SK-N-SH treated with all-trans-retinoic acid at 6 μM for 48 hours (cell line): ENCODE results near the gene SRD5A3.

Experiments used
- BACH2 ChIP-seq: fragments of 250-450 bp; sonication (Bioruptor Pico); IDR thresholded peaks from 2 replicates; pipeline ENCODE4 v1.9.0; 2021; ENCODE audit warnings: mild to moderate bottlenecking, borderline replicate concordance
- CSDC2 ChIP-seq: fragments of 250-450 bp; sonication (Bioruptor Pico); IDR thresholded peaks from 2 replicates; pipeline ENCODE4 v1.5.0; 2020; ENCODE audit warnings: mild to moderate bottlenecking, moderate library complexity
- OSR1 ChIP-seq: fragments of 250-450 bp; sonication (Bioruptor Pico); IDR thresholded peaks from 2 replicates; pipeline ENCODE4 v1.8.0; 2022; ENCODE audit warnings: moderate library complexity, mild to moderate bottlenecking, inconsistent platforms
- RARB ChIP-seq: fragments of 250-450 bp; sonication (Bioruptor Pico); IDR thresholded peaks from 2 replicates; pipeline ENCODE4 v1.8.0; 2021; ENCODE audit warnings: mild to moderate bottlenecking, moderate library complexity
- SNAI2 ChIP-seq: fragments of 250-450 bp; sonication (Bioruptor Pico); IDR thresholded peaks from 2 replicates; pipeline ENCODE4 v1.5.0; 2020; ENCODE audit warnings: mild to moderate bottlenecking, moderate library complexity
- TOX ChIP-seq: fragments of 250-450 bp; sonication (Bioruptor Pico); IDR thresholded peaks from 2 replicates; pipeline ENCODE4 v1.8.0; 2021; ENCODE audit warnings: mild to moderate bottlenecking, moderate library complexity, borderline replicate concordance
- ZC3H10 ChIP-seq: fragments of 250-450 bp; sonication (Bioruptor Pico); IDR thresholded peaks from 2 replicates; pipeline ENCODE4 v1.5.1; 2021; ENCODE audit warnings: mild to moderate bottlenecking, moderate library complexity
- ZFP30 ChIP-seq: fragments of 450-650 bp; formaldehyde crosslinking; IDR thresholded peaks from 2 replicates; pipeline ENCODE4 v1.5.0; 2022; ENCODE audit warnings: mild to moderate bottlenecking, moderate library complexity
- ZNF565 ChIP-seq: fragments of 450-650 bp; formaldehyde crosslinking; conservative IDR thresholded peaks from 2 replicates; pipeline ENCODE4 v1.5.0; 2020; ENCODE audit warnings: low read depth, mild to moderate bottlenecking, moderate library complexity
- ZNF70 ChIP-seq: fragments of 450-650 bp; formaldehyde crosslinking; IDR thresholded peaks from 2 replicates; pipeline ENCODE4 v1.5.0; 2020; ENCODE audit warnings: mild to moderate bottlenecking, moderate library complexity
- TF ChIP-seq, protein P1 (sequence below): fragments of 250-450 bp; sonication (Bioruptor Pico); IDR thresholded peaks from 2 replicates; pipeline ENCODE4 v1.5.1; 2021; ENCODE audit warnings: mild to moderate bottlenecking, moderate library complexity
- TF ChIP-seq, protein P2 (sequence below): fragments of 250-450 bp; sonication (Bioruptor Pico); IDR thresholded peaks from 2 replicates; pipeline ENCODE4 v1.5.0; 2020; ENCODE audit warnings: mild to moderate bottlenecking, moderate library complexity

DNA sequence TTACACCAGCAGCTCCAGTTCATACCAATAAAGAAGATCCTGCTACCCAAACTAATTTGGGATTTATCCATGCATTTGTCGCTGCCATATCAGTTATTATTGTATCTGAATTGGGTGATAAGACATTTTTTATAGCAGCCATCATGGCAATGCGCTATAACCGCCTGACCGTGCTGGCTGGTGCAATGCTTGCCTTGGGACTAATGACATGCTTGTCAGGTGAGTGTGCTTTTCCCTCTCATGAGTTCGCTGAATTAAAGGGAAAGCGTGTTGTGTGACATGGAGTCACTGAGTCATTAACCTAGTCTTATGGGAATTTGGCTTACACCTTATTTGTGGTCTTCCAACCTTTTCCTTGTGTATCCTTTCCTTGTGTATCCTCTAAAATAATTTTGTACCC, 65.6 kb downstream of the SRD5A3 start:
- TF ChIP-seq CSDC2 (CRISPR knock-in tag) = no peak
- TF ChIP-seq ZNF70 (CRISPR knock-in tag) = no peak
- TF ChIP-seq, protein P1, sequence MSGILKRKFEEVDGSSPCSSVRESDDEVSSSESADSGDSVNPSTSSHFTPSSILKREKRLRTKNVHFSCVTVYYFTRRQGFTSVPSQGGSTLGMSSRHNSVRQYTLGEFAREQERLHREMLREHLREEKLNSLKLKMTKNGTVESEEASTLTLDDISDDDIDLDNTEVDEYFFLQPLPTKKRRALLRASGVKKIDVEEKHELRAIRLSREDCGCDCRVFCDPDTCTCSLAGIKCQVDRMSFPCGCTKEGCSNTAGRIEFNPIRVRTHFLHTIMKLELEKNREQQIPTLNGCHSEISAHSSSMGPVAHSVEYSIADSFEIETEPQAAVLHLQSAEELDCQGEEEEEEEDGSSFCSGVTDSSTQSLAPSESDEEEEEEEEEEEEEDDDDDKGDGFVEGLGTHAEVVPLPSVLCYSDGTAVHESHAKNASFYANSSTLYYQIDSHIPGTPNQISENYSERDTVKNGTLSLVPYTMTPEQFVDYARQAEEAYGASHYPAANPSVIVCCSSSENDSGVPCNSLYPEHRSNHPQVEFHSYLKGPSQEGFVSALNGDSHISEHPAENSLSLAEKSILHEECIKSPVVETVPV (CRISPR knock-in tag) = no peak
- TF ChIP-seq TOX (CRISPR knock-in tag) = no peak
- TF ChIP-seq ZC3H10 (CRISPR knock-in tag) = no peak
- no peak for TF ChIP-seq OSR1 (CRISPR knock-in tag)
- TF ChIP-seq ZFP30 (CRISPR knock-in tag) = no peak
- TF ChIP-seq RARB = no peak
- TF ChIP-seq, protein P2, sequence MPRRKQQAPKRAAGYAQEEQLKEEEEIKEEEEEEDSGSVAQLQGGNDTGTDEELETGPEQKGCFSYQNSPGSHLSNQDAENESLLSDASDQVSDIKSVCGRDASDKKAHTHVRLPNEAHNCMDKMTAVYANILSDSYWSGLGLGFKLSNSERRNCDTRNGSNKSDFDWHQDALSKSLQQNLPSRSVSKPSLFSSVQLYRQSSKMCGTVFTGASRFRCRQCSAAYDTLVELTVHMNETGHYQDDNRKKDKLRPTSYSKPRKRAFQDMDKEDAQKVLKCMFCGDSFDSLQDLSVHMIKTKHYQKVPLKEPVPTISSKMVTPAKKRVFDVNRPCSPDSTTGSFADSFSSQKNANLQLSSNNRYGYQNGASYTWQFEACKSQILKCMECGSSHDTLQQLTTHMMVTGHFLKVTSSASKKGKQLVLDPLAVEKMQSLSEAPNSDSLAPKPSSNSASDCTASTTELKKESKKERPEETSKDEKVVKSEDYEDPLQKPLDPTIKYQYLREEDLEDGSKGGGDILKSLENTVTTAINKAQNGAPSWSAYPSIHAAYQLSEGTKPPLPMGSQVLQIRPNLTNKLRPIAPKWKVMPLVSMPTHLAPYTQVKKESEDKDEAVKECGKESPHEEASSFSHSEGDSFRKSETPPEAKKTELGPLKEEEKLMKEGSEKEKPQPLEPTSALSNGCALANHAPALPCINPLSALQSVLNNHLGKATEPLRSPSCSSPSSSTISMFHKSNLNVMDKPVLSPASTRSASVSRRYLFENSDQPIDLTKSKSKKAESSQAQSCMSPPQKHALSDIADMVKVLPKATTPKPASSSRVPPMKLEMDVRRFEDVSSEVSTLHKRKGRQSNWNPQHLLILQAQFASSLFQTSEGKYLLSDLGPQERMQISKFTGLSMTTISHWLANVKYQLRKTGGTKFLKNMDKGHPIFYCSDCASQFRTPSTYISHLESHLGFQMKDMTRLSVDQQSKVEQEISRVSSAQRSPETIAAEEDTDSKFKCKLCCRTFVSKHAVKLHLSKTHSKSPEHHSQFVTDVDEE (CRISPR knock-in tag) = no peak
- TF ChIP-seq BACH2 (CRISPR knock-in tag) = no peak
- no peak for TF ChIP-seq SNAI2
- no peak for TF ChIP-seq ZNF565
